ENCODE results near the gene TAGLN2. TPM values are rescaled to one million over a fixed set of nuclear protein-coding genes. Genes with fewer than 3 reads are reported as not detected.

TAGLN2 gene
- total and polyA plus RNA-seq, 9 of the 15 experiments (the other 6 are each of a cell fraction or from before 2014, with no cell fraction given) = 192 to 683 (median 455) TPM

- ATAC-seq (no peak), DNase-seq (ENCODE audit: extremely low read depth in 1 of 4, low spot score in 3 of 4) (no peak), FAIRE-seq (no peak)
- in situ Hi-C loops (cut with MboI) = loop anchor here (5.0 kb wide), 1 partner anchor 72 kb away; no protein-coding TSS in a partner anchor
- ChIA-PET POLR2A (interaction anchor here (0.7 to 1.7 kb wide), 2 partner anchors 10 to 71 kb away, joined by 5 read pairs; partner anchors contain the start of gene IGSF9), CTCF (ENCODE audit: low intra/inter-chr PET ratio) (interaction anchor here (6.5 kb wide), 1 partner anchor 71 kb away, joined by 75 read pairs; no protein-coding TSS in a partner anchor)
- H2AFZ ChIP-seq (ENCODE audit: low read depth, low read length) = no peak overlapping the region
- intact Hi-C loops (cut with micrococcal nuclease) = loop anchor here (5.0 kb wide), 2 partner anchors 138 to 147 kb away; partner anchors contain the start of gene KCNJ9
- H3K36me3 ChIP-seq (ENCODE audit: control insufficient read depth, insufficient read depth, low read length) = no peaks in the 10 kb centered on the region
- H3K9me3 ChIP-seq (replicated peaks; ENCODE audit: control insufficient read depth, insufficient read depth, low read depth, low read length) = no peaks in the 10 kb centered on the region
- TF ChIP-seq HMGN3 (IDR thresholded peaks at IDR 0.05; ENCODE audit: borderline replicate concordance, extremely low read depth, insufficient read length, low read depth, low read length) (no peak), RAD21 (CRISPR knock-in tag; conservative IDR thresholded peaks at IDR 0.05 in 1 of 2, IDR thresholded peaks at IDR 0.05 in 1 of 2) (no peak), PCBP1 (IDR thresholded peaks at IDR 0.05; ENCODE audit: low read depth, low read length, poor library complexity, severe bottlenecking) (no peak), ZNF780A (CRISPR knock-in tag; IDR thresholded peaks at IDR 0.05) (no peak), ZNF609 (CRISPR knock-in tag; IDR thresholded peaks at IDR 0.05; ENCODE audit: borderline replicate concordance) (no peak), ZNF408 (CRISPR knock-in tag; IDR thresholded peaks at IDR 0.05; ENCODE audit: low read depth) (no peak), CBX1 (IDR thresholded peaks at IDR 0.05; ENCODE audit: low read depth) (no peak), HOXB6 (CRISPR knock-in tag; IDR thresholded peaks at IDR 0.05; ENCODE audit: borderline replicate concordance) (no peak)
- H3K27ac ChIP-seq (ENCODE audit: extremely low read depth, low read depth, low read length) = no peak overlapping the region
- WGBS (ENCODE audit: insufficient coverage, low coverage, missing lambda C conversion rate) = 14% methylated on average over 11 of the region's 11 CpGs
- no peaks in the 10 kb centered on the region for H3K9me1 ChIP-seq (ENCODE audit: control insufficient read depth, insufficient read depth, low read length)
- H3K79me2 ChIP-seq (ENCODE audit: control insufficient read depth, insufficient read depth, low read length) = no peaks in the 10 kb centered on the region
- peaks cover 3% of the 10 kb centered on the region; the same call in 1 of the 2 replicates for H4K20me1 ChIP-seq (replicated peaks; ENCODE audit: control insufficient read depth, insufficient read depth, low read length)
- H3K9ac ChIP-seq (ENCODE audit: insufficient read depth in 1 of 2, low read depth in 2 of 2, low read length in 2 of 2) = no peak overlapping the region
- H3K27me3 ChIP-seq (ENCODE audit: control insufficient read depth in 2 of 2, insufficient read depth in 2 of 2, low read length in 2 of 2) = peaks cover 11 to 58% of the 10 kb centered on the region in 2 experiments
- peaks cover 4 to 25% of the 10 kb centered on the region in 2 experiments; a peak in 4 of 5 replicates for H3K4me1 ChIP-seq (replicated peaks in 1 of 2; ENCODE audit: control insufficient read depth in 2 of 2, insufficient read depth in 2 of 2, low read length in 2 of 2)
- no peak overlapping the region for H3K4me3 ChIP-seq
- H3K4me2 ChIP-seq (ENCODE audit: insufficient read depth, low read length) = no peak overlapping the region
- BruUV-seq (replicated peaks) = no TSS peak
Observed at GRCh38 chr1:159935305-159935704, 10.0 kb upstream of the TAGLN2 start.
